Limb (tissue), 2 donors: ENCODE data around the gene ELOVL3.
"Not testable (repeated sequence)": the region's sequence is repeated elsewhere in the genome, so short reads cannot be mapped to it uniquely, and the experiment has no call there.

Experiments
- DNase-seq, 2 donors: peaks; one replicate each; pipeline ENCODE4 v3.0.0-alpha.2; 2016; ENCODE audit errors: extremely low spot score in 2 of 2

ELOVL3 gene

GRCh38 chr10:102252508-102252907, 26.4 kb downstream of the ELOVL3 start:
- DNase-seq = not testable (repeated sequence)

- DNase-seq = no peak
Observed at GRCh38 chr10:102254426-102254825, 28.3 kb downstream of the ELOVL3 start.

- DNase-seq = no peak
Observed at GRCh38 chr10:102255404-102255803, 29.3 kb downstream of the ELOVL3 start.

- no peak for DNase-seq
Observed at GRCh38 chr10:102261196-102261595, 35.1 kb downstream of the ELOVL3 start.

- DNase-seq = no peak
Observed at GRCh38 chr10:102261842-102262241, 35.7 kb downstream of the ELOVL3 start.

GRCh38 chr10:102262744-102263370, 36.8 kb downstream of the ELOVL3 start:
- no peak for DNase-seq

GRCh38 chr10:102264371-102264770, 38.3 kb downstream of the ELOVL3 start:
- DNase-seq = no peak

- no peak for DNase-seq
Observed at GRCh38 chr10:102266670-102267069, 40.6 kb downstream of the ELOVL3 start.

- DNase-seq = no peak
Observed at GRCh38 chr10:102267748-102268147, 41.6 kb downstream of the ELOVL3 start.

- no peak for DNase-seq
Observed at GRCh38 chr10:102268375-102268888, 42.3 kb downstream of the ELOVL3 start.

- DNase-seq = peak in 1 of 2 donors; percentile 44
Observed at GRCh38 chr10:102269017-102269416, 42.9 kb downstream of the ELOVL3 start.

- DNase-seq = no peak
Observed at GRCh38 chr10:102274062-102274461, 48.0 kb downstream of the ELOVL3 start.

GRCh38 chr10:102275343-102275742, 49.2 kb downstream of the ELOVL3 start:
- DNase-seq = no peak

- DNase-seq = no peak
Observed at GRCh38 chr10:102279104-102279503, 53.0 kb downstream of the ELOVL3 start.
